Measurements from ENCODE around the gene ERAL1. TPM values are rescaled to one million over a fixed set of nuclear protein-coding genes. Genes with fewer than 3 reads are reported as not detected.
"Not testable (repeated sequence)": the region's sequence is repeated elsewhere in the genome, so short reads cannot be mapped to it uniquely, and the experiment has no call there.

ERAL1 gene
- total and polyA plus RNA-seq, 9 donors: 18.7 to 49.4 (median 44.6) TPM

GRCh38 chr17:28819582-28819981 lies 35.2 kb upstream of the ERAL1 start:
- Histone ChIP-seq H3K9me3 (replicated peaks; ENCODE audit: control insufficient read depth, low read depth, low read length) (no peaks in the 10 kb centered on the region), H3K4me1 (ENCODE audit: control insufficient read depth, insufficient read depth, low read length) (no peaks in the 10 kb centered on the region), H3K4me3 (ENCODE audit: low read length) (no peak overlapping the region), H3K36me3 (ENCODE audit: control insufficient read depth, insufficient read depth, low read length) (no peaks in the 10 kb centered on the region), H3K27ac (ENCODE audit: low read length) (no peak overlapping the region), H3K27me3 (ENCODE audit: control insufficient read depth, insufficient read depth, low read length) (no peaks in the 10 kb centered on the region)
- no peak for DNase-seq
- WGBS (ENCODE audit: insufficient coverage): no CpG with 5 or more reads among the region's 1 CpG

GRCh38 chr17:28827672-28828071 lies 27.1 kb upstream of the ERAL1 start:
- H3K27ac ChIP-seq (ENCODE audit: low read length): no peak overlapping the region
- no CpG with 5 or more reads among the region's 1 CpG for WGBS (ENCODE audit: insufficient coverage)
- H3K4me1 ChIP-seq (ENCODE audit: control insufficient read depth, insufficient read depth, low read length): no peaks in the 10 kb centered on the region
- no peaks in the 10 kb centered on the region for H3K27me3 ChIP-seq (ENCODE audit: control insufficient read depth, insufficient read depth, low read length)
- H3K9me3 ChIP-seq (replicated peaks; ENCODE audit: control insufficient read depth, low read depth, low read length): no peaks in the 10 kb centered on the region
- no peaks in the 10 kb centered on the region for H3K36me3 ChIP-seq (ENCODE audit: control insufficient read depth, insufficient read depth, low read length)
- no peak overlapping the region for H3K4me3 ChIP-seq (ENCODE audit: low read length)
- no peak for DNase-seq

GRCh38 chr17:28828294-28829040 lies 26.3 kb upstream of the ERAL1 start:
- no peak overlapping the region for H3K27ac ChIP-seq (ENCODE audit: low read length)
- no peak for DNase-seq
- 100% methylated on average over 4 of the region's 15 CpGs for WGBS (ENCODE audit: insufficient coverage)
- H3K27me3 ChIP-seq (ENCODE audit: control insufficient read depth, insufficient read depth, low read length): no peaks in the 10 kb centered on the region
- H3K4me3 ChIP-seq (ENCODE audit: low read length): no peak overlapping the region
- H3K36me3 ChIP-seq (ENCODE audit: control insufficient read depth, insufficient read depth, low read length): no peaks in the 10 kb centered on the region
- no peaks in the 10 kb centered on the region for H3K9me3 ChIP-seq (replicated peaks; ENCODE audit: control insufficient read depth, low read depth, low read length)
- H3K4me1 ChIP-seq (ENCODE audit: control insufficient read depth, insufficient read depth, low read length): no peaks in the 10 kb centered on the region

GRCh38 chr17:28834420-28834819 lies 20.4 kb upstream of the ERAL1 start:
- Histone ChIP-seq H3K4me3 (ENCODE audit: low read length) (no peak overlapping the region), H3K27me3 (ENCODE audit: control insufficient read depth, insufficient read depth, low read length) (no peaks in the 10 kb centered on the region), H3K27ac (ENCODE audit: low read length) (no peak overlapping the region), H3K9me3 (replicated peaks; ENCODE audit: control insufficient read depth, low read depth, low read length) (no peaks in the 10 kb centered on the region), H3K36me3 (ENCODE audit: control insufficient read depth, insufficient read depth, low read length) (no peaks in the 10 kb centered on the region), H3K4me1 (ENCODE audit: control insufficient read depth, insufficient read depth, low read length) (no peaks in the 10 kb centered on the region)
- DNase-seq: no peak
- no CpG with 5 or more reads among the region's 1 CpG for WGBS (ENCODE audit: insufficient coverage)

- H3K4me1 ChIP-seq (ENCODE audit: control insufficient read depth, insufficient read depth, low read length); H3K27me3 ChIP-seq (ENCODE audit: control insufficient read depth, insufficient read depth, low read length); H3K9me3 ChIP-seq (replicated peaks; ENCODE audit: control insufficient read depth, low read depth, low read length); H3K27ac ChIP-seq (ENCODE audit: low read length); H3K4me3 ChIP-seq (ENCODE audit: low read length); DNase-seq; H3K36me3 ChIP-seq (ENCODE audit: control insufficient read depth, insufficient read depth, low read length): not testable (repeated sequence)
- WGBS (ENCODE audit: insufficient coverage): no CpG with 5 or more reads among the region's 10 CpGs
Observed at GRCh38 chr17:28836541-28836940, 18.3 kb upstream of the ERAL1 start.

- no peaks in the 10 kb centered on the region for H3K9me3 ChIP-seq (replicated peaks; ENCODE audit: control insufficient read depth, low read depth, low read length)
Observed at GRCh38 chr17:28839221-28839620, 15.6 kb upstream of the ERAL1 start.

GRCh38 chr17:28841901-28842281 lies 12.9 kb upstream of the ERAL1 start:
- WGBS (ENCODE audit: insufficient coverage): 0% methylated on average over 3 of the region's 6 CpGs

More at GRCh38 chr17:28839221-28839620, 15.6 kb upstream of the ERAL1 start:
- Histone ChIP-seq H3K27me3 (ENCODE audit: control insufficient read depth, insufficient read depth, low read length) (no peaks in the 10 kb centered on the region), H3K4me3 (ENCODE audit: low read length) (no peak overlapping the region), H3K27ac (ENCODE audit: low read length) (no peak overlapping the region), H3K36me3 (ENCODE audit: control insufficient read depth, insufficient read depth, low read length) (no peaks in the 10 kb centered on the region), H3K4me1 (ENCODE audit: control insufficient read depth, insufficient read depth, low read length) (peaks cover 10% of the 10 kb centered on the region)
- no peak for DNase-seq
- WGBS (ENCODE audit: insufficient coverage): no CpG with 5 or more reads among the region's 2 CpGs

GRCh38 chr17:28842282-28843012 lies 12.4 kb upstream of the ERAL1 start, which contains the start of gene FAM222B:
Gene FAM222B, minus strand, starts transcription at chr17:28842790. Its CDS starts 76,123 bp downstream, at chr17:28766667.
- Histone ChIP-seq H3K27ac (ENCODE audit: low read length) (peak within 1 kb of the TSS; percentile 78), H3K36me3 (ENCODE audit: control insufficient read depth, insufficient read depth, low read length) (no peaks in the 10 kb centered on the region), H3K27me3 (ENCODE audit: control insufficient read depth, insufficient read depth, low read length) (no peaks in the 10 kb centered on the region), H3K9me3 (replicated peaks; ENCODE audit: control insufficient read depth, low read depth, low read length) (no peaks in the 10 kb centered on the region), H3K4me3 (ENCODE audit: low read length) (peak within 1 kb of the TSS; percentile 76), H3K4me1 (ENCODE audit: control insufficient read depth, insufficient read depth, low read length) (peaks cover 10% of the 10 kb centered on the region)
- under 1% methylated on average over 28 of the region's 44 CpGs for WGBS (ENCODE audit: insufficient coverage)
- peak; percentile 92 for DNase-seq

More at GRCh38 chr17:28841901-28842281, 12.9 kb upstream of the ERAL1 start:
- no peak for DNase-seq
- H3K27me3 ChIP-seq (ENCODE audit: control insufficient read depth, insufficient read depth, low read length): no peaks in the 10 kb centered on the region
- H3K36me3 ChIP-seq (ENCODE audit: control insufficient read depth, insufficient read depth, low read length): no peaks in the 10 kb centered on the region
- H3K9me3 ChIP-seq (replicated peaks; ENCODE audit: control insufficient read depth, low read depth, low read length): no peaks in the 10 kb centered on the region
- H3K4me3 ChIP-seq (ENCODE audit: low read length): peak overlapping the region; percentile 76
- H3K4me1 ChIP-seq (ENCODE audit: control insufficient read depth, insufficient read depth, low read length): peaks cover 10% of the 10 kb centered on the region
- H3K27ac ChIP-seq (ENCODE audit: low read length): peak overlapping the region; percentile 43

- Histone ChIP-seq H3K27ac (ENCODE audit: low read length) (no peak overlapping the region), H3K36me3 (ENCODE audit: control insufficient read depth, insufficient read depth, low read length) (no peaks in the 10 kb centered on the region), H3K27me3 (ENCODE audit: control insufficient read depth, insufficient read depth, low read length) (no peaks in the 10 kb centered on the region), H3K4me3 (ENCODE audit: low read length) (no peak overlapping the region), H3K4me1 (ENCODE audit: control insufficient read depth, insufficient read depth, low read length) (peaks cover 10% of the 10 kb centered on the region), H3K9me3 (replicated peaks; ENCODE audit: control insufficient read depth, low read depth, low read length) (no peaks in the 10 kb centered on the region)
- no peak for DNase-seq
- 87% methylated on average over 6 of the region's 6 CpGs for WGBS (ENCODE audit: insufficient coverage)
Observed at GRCh38 chr17:28843816-28844148, 11.0 kb upstream of the ERAL1 start.

- peaks cover 8% of the 10 kb centered on the region for H3K4me1 ChIP-seq (ENCODE audit: control insufficient read depth, insufficient read depth, low read length)
- H3K4me3 ChIP-seq (ENCODE audit: low read length): no peak overlapping the region
- H3K9me3 ChIP-seq (replicated peaks; ENCODE audit: control insufficient read depth, low read depth, low read length): no peaks in the 10 kb centered on the region
- H3K27me3 ChIP-seq (ENCODE audit: control insufficient read depth, insufficient read depth, low read length): no peaks in the 10 kb centered on the region
- 88% methylated on average over 4 of the region's 10 CpGs for WGBS (ENCODE audit: insufficient coverage)
- H3K36me3 ChIP-seq (ENCODE audit: control insufficient read depth, insufficient read depth, low read length): no peaks in the 10 kb centered on the region
- no peak overlapping the region for H3K27ac ChIP-seq (ENCODE audit: low read length)
- no peak for DNase-seq
Observed at GRCh38 chr17:28846231-28846630, 8.6 kb upstream of the ERAL1 start.

Measured in muscle of leg (tissue), 11 donors.